HEK293T (cell line): Measurements from ENCODE around the gene P2RX3.

Experiments used
- BHLHE40 ChIP-seq: fragments of 450-650 bp; IDR thresholded peaks from 2 replicates; pipeline ENCODE4 v1.6.1; 2016; ENCODE audit warnings: mild to moderate bottlenecking, moderate library complexity, borderline replicate concordance
- FOXA1 ChIP-seq: fragments of 450-650 bp; IDR thresholded peaks from 2 replicates; pipeline ENCODE4 v1.6.1; 2016; ENCODE audit warnings: mild to moderate bottlenecking
- FOXK2 ChIP-seq: fragments of 450-650 bp; IDR thresholded peaks from 2 replicates; pipeline ENCODE4 v1.6.1; 2016; ENCODE audit warnings: mild to moderate bottlenecking
- FOXM1 ChIP-seq: fragments of 450-650 bp; IDR thresholded peaks from 2 replicates; pipeline ENCODE4 v1.6.1; 2017; ENCODE audit warnings: mild to moderate bottlenecking, borderline replicate concordance
- HDGF ChIP-seq: fragments of 450-650 bp; IDR thresholded peaks from 2 replicates; pipeline ENCODE4 v1.6.1; 2017; ENCODE audit warnings: antibody characterized with exemption, borderline replicate concordance
- NFRKB ChIP-seq: fragments of 450-650 bp; IDR thresholded peaks from 2 replicates; pipeline ENCODE4 v1.6.1; 2016; ENCODE audit warnings: mild to moderate bottlenecking, moderate library complexity
- SP1 ChIP-seq: fragments of 450-650 bp; IDR thresholded peaks from 2 replicates; pipeline ENCODE4 v1.6.1; 2017
- SUZ12 ChIP-seq: fragments of 450-650 bp; IDR thresholded peaks from 2 replicates; pipeline ENCODE4 v1.6.1; 2016; ENCODE audit warnings: mild to moderate bottlenecking
- TF ChIP-seq, protein P1 (sequence below): fragments of 450-650 bp; IDR thresholded peaks from 2 replicates; pipeline ENCODE4 v1.6.1; 2016

DNA sequence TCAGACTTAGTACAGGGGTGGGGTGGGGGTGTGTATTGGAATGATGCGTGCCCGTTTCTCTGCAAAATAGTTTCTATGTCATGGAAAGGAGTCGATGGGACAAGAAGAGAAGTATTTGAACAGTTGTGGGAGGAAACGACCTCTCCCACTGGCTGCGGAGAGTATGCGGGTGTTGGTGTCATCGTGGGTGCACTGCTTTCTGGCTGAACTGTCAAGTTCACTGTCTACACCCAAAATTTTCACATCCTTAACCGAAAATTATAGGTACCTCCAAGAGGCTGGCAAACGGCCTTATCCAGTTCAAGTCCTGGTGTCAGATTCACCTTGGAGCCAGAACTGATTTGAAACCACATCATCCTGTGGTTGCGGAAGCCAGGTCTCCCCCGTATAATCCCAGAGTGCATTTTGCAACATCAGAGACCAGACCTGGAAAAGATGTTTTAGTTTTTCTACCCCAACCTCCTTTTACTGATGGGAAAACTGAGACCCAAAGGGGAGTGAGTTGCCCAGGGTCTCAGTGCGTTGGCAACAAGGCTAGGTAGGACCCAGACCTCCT lies 2.0 kb upstream of the P2RX3 start:
- TF ChIP-seq NFRKB = no peak
- TF ChIP-seq FOXK2 = no peak
- no peak for TF ChIP-seq SP1
- TF ChIP-seq HDGF = no peak
- no peak for TF ChIP-seq FOXM1
- no peak for TF ChIP-seq FOXA1
- TF ChIP-seq BHLHE40 = no peak
- TF ChIP-seq, protein P1, sequence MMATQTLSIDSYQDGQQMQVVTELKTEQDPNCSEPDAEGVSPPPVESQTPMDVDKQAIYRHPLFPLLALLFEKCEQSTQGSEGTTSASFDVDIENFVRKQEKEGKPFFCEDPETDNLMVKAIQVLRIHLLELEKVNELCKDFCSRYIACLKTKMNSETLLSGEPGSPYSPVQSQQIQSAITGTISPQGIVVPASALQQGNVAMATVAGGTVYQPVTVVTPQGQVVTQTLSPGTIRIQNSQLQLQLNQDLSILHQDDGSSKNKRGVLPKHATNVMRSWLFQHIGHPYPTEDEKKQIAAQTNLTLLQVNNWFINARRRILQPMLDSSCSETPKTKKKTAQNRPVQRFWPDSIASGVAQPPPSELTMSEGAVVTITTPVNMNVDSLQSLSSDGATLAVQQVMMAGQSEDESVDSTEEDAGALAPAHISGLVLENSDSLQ = no peak
- TF ChIP-seq SUZ12 = no peak
